ENCODE results near the gene EIF2S1. TPM values are rescaled to one million over a fixed set of nuclear protein-coding genes. Genes with fewer than 3 reads are reported as not detected.
"Not testable (repeated sequence)": the region's sequence is repeated elsewhere in the genome, so short reads cannot be mapped to it uniquely, and the experiment has no call there.

EIF2S1 gene
- total and polyA plus RNA-seq, 2 of the 13 experiments (the other 11 are each of a cell fraction or from before 2014, with no cell fraction given), result 49.1 to 246 TPM

DNA sequence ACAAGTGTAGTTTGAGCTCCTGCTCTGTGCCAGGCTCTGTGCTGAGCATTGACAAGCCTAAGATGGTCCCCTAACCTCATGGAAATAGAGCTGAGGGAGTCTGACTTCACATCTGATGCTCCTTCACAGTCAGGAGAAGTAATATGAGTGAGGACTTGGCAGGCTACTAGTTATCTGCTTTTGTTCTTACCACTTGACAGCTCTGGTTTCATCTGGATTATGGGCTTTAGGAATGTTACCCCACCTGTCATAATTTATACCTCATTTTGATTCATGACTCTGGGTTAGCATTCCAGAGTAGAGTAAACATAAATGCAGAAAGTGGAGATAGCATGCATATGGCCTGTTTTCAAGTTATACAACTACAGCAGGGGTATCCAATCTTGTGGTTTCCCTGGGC, 41.0 kb upstream of the EIF2S1 start:
- no peaks in the 10 kb centered on the region for H3K79me2 ChIP-seq (ENCODE audit: insufficient read depth, low read length)
- CTCF ChIA-PET (ENCODE audit: low intra/inter-chr PET ratio, low total read pairs), result no interaction called here
- no peak for ATAC-seq
- H3K27ac ChIP-seq (ENCODE audit: extremely low read length, insufficient read depth, low read length), result no peak overlapping the region
- TF ChIP-seq PLRG1 (conservative IDR thresholded peaks at IDR 0.05) (no peak), SMC3 (IDR thresholded peaks at IDR 0.05; ENCODE audit: low read length) (no peak), TEAD3 (CRISPR knock-in tag; optimal IDR thresholded peaks at IDR 0.05; ENCODE audit: borderline replicate concordance) (no peak), ZNF468 (CRISPR knock-in tag; IDR thresholded peaks at IDR 0.05) (no peak), GABPB1 (CRISPR knock-in tag; IDR thresholded peaks at IDR 0.05) (no peak)
- TF ChIP-seq, protein P1, sequence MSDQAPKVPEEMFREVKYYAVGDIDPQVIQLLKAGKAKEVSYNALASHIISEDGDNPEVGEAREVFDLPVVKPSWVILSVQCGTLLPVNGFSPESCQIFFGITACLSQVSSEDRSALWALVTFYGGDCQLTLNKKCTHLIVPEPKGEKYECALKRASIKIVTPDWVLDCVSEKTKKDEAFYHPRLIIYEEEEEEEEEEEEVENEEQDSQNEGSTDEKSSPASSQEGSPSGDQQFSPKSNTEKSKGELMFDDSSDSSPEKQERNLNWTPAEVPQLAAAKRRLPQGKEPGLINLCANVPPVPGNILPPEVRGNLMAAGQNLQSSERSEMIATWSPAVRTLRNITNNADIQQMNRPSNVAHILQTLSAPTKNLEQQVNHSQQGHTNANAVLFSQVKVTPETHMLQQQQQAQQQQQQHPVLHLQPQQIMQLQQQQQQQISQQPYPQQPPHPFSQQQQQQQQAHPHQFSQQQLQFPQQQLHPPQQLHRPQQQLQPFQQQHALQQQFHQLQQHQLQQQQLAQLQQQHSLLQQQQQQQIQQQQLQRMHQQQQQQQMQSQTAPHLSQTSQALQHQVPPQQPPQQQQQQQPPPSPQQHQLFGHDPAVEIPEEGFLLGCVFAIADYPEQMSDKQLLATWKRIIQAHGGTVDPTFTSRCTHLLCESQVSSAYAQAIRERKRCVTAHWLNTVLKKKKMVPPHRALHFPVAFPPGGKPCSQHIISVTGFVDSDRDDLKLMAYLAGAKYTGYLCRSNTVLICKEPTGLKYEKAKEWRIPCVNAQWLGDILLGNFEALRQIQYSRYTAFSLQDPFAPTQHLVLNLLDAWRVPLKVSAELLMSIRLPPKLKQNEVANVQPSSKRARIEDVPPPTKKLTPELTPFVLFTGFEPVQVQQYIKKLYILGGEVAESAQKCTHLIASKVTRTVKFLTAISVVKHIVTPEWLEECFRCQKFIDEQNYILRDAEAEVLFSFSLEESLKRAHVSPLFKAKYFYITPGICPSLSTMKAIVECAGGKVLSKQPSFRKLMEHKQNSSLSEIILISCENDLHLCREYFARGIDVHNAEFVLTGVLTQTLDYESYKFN (CRISPR knock-in tag; conservative IDR thresholded peaks at IDR 0.05), result no peak
- TF ChIP-seq, protein P2, sequence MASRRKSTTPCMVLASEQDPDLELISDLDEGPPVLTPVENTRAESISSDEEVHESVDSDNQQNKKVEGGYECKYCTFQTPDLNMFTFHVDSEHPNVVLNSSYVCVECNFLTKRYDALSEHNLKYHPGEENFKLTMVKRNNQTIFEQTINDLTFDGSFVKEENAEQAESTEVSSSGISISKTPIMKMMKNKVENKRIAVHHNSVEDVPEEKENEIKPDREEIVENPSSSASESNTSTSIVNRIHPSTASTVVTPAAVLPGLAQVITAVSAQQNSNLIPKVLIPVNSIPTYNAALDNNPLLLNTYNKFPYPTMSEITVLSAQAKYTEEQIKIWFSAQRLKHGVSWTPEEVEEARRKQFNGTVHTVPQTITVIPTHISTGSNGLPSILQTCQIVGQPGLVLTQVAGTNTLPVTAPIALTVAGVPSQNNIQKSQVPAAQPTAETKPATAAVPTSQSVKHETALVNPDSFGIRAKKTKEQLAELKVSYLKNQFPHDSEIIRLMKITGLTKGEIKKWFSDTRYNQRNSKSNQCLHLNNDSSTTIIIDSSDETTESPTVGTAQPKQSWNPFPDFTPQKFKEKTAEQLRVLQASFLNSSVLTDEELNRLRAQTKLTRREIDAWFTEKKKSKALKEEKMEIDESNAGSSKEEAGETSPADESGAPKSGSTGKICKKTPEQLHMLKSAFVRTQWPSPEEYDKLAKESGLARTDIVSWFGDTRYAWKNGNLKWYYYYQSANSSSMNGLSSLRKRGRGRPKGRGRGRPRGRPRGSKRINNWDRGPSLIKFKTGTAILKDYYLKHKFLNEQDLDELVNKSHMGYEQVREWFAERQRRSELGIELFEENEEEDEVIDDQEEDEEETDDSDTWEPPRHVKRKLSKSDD (CRISPR knock-in tag; IDR thresholded peaks at IDR 0.05; ENCODE audit: low read depth), result no peak
- TF ChIP-seq, protein P3, sequence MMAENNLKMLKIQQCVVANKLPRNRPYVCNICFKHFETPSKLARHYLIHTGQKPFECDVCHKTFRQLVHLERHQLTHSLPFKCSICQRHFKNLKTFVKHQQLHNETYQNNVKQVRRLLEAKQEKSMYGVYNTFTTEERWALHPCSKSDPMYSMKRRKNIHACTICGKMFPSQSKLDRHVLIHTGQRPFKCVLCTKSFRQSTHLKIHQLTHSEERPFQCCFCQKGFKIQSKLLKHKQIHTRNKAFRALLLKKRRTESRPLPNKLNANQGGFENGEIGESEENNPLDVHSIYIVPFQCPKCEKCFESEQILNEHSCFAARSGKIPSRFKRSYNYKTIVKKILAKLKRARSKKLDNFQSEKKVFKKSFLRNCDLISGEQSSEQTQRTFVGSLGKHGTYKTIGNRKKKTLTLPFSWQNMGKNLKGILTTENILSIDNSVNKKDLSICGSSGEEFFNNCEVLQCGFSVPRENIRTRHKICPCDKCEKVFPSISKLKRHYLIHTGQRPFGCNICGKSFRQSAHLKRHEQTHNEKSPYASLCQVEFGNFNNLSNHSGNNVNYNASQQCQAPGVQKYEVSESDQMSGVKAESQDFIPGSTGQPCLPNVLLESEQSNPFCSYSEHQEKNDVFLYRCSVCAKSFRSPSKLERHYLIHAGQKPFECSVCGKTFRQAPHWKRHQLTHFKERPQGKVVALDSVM (CRISPR knock-in tag; IDR thresholded peaks at IDR 0.05), result no peak
- no peak for FAIRE-seq
- H3K27me3 ChIP-seq (ENCODE audit: control insufficient read depth in 1 of 2, insufficient read depth in 2 of 2, low read length in 2 of 2), result no peaks in the 10 kb centered on the region
- no peaks in the 10 kb centered on the region for H3K4me1 ChIP-seq (ENCODE audit: insufficient read depth, low read length)
- intact Hi-C loops (cut with micrococcal nuclease; ENCODE audit: unreplicated experiment) (no loop called here), in situ Hi-C loops (cut with HindIII; ENCODE audit: extremely low pct_ligation_motif_present, low pct_unique_long_range_greater_than_20kb) (no loop called here)
- H3K4me3 ChIP-seq (replicated peaks in 1 of 3; ENCODE audit: insufficient read depth in 1 of 3, low read depth in 2 of 3, low read length in 3 of 3), result no peak overlapping the region
- no peak overlapping the region for H3K9ac ChIP-seq (ENCODE audit: insufficient read depth, low read depth, low read length)
- H3K4me2 ChIP-seq (ENCODE audit: low read depth, low read length), result no peak overlapping the region
- peaks cover 7 to 12% of the 10 kb centered on the region in 2 experiments for H3K36me3 ChIP-seq (replicated peaks in 1 of 2; ENCODE audit: control insufficient read depth in 1 of 2, insufficient read depth in 2 of 2, low read length in 2 of 2)
- DNase-seq (ENCODE audit: low spot score), result no peak
- no peaks in the 10 kb centered on the region for H3K9me3 ChIP-seq (ENCODE audit: low read length)
- no peaks in the 10 kb centered on the region for H4K20me1 ChIP-seq (ENCODE audit: insufficient read depth, low read length)
- POLR2A ChIA-PET, result no interaction called here
- no peak overlapping the region for H2AFZ ChIP-seq (ENCODE audit: low read length)
- BruUV-seq (replicated peaks), result no TSS peak

DNA sequence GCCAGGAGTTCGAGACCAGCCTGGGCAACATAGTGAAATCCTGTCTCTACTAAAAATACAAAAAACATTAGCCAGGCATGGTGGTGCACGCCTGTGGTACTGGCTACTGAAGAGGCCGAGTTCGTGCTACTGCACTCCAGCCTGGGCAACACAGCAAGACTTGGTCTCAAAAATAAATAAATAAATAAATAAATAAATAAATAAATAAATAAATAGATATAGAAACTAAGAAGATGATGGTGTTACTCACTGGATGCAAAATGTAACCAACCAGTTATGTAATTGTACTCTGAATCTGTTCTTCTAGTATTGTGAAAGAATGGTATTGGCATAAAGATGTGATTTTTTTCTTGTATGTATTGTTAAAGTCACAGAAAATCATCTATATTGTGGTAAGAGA, 30.5 kb upstream of the EIF2S1 start:
- FAIRE-seq, result not testable (repeated sequence)

More for the DNA sequence above, 30.5 kb upstream of the EIF2S1 start:
- WGBS (ENCODE audit: low lambda C conversion rate), result 96% methylated on average over 4 of the region's 4 CpGs
- in situ Hi-C loops (cut with HindIII; ENCODE audit: extremely low pct_ligation_motif_present, low pct_unique_long_range_greater_than_20kb); DNase-seq (ENCODE audit: low spot score); BruUV-seq (replicated peaks); H3K4me2 ChIP-seq (ENCODE audit: low read depth, low read length); H3K27me3 ChIP-seq (ENCODE audit: control insufficient read depth in 1 of 2, insufficient read depth in 2 of 2, low read length in 2 of 2); H3K27ac ChIP-seq (ENCODE audit: extremely low read length, insufficient read depth, low read length); POLR2A ChIA-PET; H3K79me2 ChIP-seq (ENCODE audit: insufficient read depth, low read length); H3K4me1 ChIP-seq (ENCODE audit: insufficient read depth, low read length); H3K9ac ChIP-seq (ENCODE audit: insufficient read depth, low read depth, low read length); H3K9me3 ChIP-seq (ENCODE audit: low read length); H3K4me3 ChIP-seq (replicated peaks in 1 of 3; ENCODE audit: insufficient read depth in 1 of 3, low read depth in 2 of 3, low read length in 3 of 3); H4K20me1 ChIP-seq (ENCODE audit: insufficient read depth, low read length); ATAC-seq; intact Hi-C loops (cut with micrococcal nuclease; ENCODE audit: unreplicated experiment); CTCF ChIA-PET (ENCODE audit: low intra/inter-chr PET ratio, low total read pairs); H2AFZ ChIP-seq (ENCODE audit: low read length): not testable (repeated sequence)
- peaks cover 2 to 26% of the 10 kb centered on the region in 2 experiments for H3K36me3 ChIP-seq (replicated peaks in 1 of 2; ENCODE audit: control insufficient read depth in 1 of 2, insufficient read depth in 2 of 2, low read length in 2 of 2)
